Stimulated activated CD8-positive, alpha-beta memory T cell treated with anti-CD3 and anti-CD28 coated beads, Interleukin-2, amount 100 ng/mL, for 48 hours (primary cell): ENCODE results near the gene CERK.

ENCODE experiments used
- DNase-seq, 2 donors: peaks; one replicate each; pipeline ENCODE4 v3.0.0-alpha.2; 2020; ENCODE audit warnings: low read depth in 2 of 2

Gene CERK

GRCh38 chr22:46662226-46662625, 75.8 kb downstream of the CERK start:
- no peak for DNase-seq

GRCh38 chr22:46661221-46661851, 76.7 kb downstream of the CERK start:
- DNase-seq: no peak

GRCh38 chr22:46660604-46661201, 77.3 kb downstream of the CERK start:
- no peak for DNase-seq

- no peak for DNase-seq
Measured at GRCh38 chr22:46659791-46660186, 78.3 kb downstream of the CERK start.

- no peak for DNase-seq
Measured at GRCh38 chr22:46659059-46659790, 78.8 kb downstream of the CERK start.

DNA sequence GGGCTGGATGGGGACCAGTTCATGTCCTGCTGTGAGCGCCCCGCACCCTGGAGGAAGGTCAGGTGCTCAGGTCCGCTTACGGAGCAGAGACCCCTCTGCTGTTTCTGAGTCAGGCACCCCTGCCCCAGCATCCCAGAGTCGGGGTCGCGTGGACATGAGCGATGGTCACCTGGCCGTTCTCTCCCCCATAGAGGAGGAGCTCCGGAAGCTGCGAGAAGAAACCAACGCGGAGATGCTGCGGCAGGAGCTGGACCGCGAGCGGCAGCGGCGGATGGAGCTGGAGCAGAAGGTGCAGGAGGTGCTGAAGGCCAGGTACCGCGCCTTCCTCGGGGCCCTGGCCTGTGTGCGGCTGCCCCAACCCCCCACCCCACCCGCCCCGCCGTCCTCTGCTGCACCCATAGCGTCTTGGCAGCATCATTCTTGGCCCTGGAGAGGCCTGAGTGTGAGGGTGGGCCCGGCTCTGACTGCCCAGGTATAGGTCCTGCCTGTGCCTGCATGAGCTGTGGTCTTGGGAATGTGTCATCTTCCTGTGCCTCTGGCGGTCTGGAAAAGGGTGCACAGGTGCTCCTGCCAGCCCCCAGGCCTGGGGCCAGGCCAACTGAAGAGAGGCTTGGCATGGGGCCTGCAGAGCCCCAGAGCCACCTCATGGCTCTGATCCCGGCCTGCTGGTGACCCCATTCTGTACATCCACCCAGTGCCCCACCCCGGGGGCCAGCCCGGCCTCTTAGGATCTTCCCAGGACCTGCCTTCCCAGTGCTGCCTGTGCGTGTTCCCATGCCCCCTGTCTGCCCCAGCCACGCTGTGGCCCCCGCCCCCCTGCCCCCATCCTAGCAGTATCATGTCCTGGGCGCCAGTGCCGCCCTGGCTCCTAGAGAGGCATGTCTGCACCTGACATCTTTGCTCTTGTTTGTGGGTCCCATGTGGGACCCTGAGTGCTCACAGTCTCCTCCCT, 79.8 kb downstream of the CERK start:
- DNase-seq: no peak

DNA sequence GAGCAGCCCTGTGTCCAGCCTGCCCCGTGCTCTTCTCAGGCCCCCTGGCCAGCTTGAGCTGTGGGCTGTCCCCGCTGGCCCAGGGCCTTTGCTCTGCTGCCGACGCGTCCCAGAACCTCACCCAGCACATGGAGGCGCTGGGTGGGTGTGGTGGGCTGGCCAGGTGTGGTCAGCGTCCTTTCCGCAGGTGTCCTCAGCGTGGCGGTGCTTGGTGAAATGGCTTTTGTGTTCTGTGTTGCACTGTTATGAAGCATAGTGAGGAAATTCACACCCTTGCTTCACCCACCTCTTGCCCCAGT, 80.4 kb downstream of the CERK start:
- no peak for DNase-seq

DNA sequence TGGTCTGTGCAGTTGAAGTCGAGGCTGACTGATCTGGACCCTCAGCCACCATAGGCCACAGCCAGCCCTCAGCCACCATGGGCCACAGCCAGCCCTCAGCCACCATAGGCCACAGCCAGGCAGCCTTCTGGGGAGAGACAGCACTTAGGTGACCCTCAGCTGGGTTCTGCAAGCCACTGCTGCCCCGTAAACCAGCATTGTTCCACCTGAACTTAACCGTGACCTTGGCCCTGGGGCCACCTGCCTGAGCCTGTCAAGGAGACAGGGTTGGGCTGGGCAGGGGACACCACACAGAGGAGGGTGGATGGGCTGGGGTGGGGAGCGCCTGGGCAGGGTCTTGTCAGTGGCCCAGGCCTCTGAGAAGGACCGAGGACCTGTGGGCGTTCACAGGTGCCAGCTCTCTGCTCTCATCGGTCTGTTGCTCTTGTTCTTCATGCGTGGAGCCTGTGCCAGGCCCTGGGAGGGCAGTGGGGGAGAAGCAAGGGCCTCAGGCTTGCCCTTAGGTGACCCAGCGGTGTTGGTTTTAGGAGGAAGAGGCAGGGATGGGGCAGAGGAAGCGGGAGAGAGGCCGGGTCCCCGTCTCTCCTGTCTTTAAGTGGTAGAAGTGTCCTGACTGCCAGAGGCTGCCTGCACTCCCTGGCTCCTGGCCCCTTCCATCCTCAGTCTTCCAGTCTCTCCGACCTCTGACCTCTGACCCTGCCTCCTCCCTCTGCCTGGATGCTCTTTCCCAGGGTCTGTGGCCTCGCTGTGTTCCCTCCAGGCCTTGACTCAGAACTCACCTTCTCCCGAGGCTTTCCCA, 81.0 kb downstream of the CERK start:
- no peak for DNase-seq

- no peak for DNase-seq
Measured at GRCh38 chr22:46655861-46656608, 82.0 kb downstream of the CERK start.

DNA sequence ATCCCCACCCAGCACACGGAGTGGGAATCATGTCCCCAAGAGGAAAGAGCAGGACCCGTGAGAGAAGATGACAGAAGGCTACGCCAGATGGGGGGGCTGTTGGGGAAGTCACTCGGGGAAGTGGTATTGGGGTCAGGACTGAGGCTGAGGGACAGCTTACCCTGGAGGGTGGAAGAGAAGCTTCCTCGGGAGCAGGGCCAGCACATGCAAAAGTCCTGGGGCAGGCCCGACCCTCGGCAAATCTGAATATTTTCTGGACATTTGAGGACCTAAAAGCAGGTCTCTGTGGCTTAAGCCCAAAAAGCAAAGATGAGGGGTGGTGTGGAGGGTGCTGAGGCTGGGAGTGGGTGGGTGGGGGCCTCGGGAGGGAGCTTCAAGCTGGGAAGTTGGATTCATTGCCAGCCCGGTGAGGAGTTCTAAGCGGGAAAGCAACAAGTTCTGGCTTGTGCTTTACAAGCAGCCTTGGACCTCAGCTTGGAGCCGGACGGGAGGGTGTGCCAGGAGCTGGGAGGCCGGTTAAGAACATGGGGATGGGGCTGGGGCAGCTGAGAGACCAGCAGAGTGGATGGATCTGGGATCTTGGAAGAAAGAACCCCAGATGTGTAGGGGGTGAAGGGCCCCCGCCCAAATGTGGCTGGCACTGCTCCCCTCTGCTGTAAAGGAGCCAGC, 83.0 kb downstream of the CERK start:
- no peak for DNase-seq

- no peak for DNase-seq
Measured at GRCh38 chr22:46654426-46654825, 83.6 kb downstream of the CERK start.

GRCh38 chr22:46653596-46653995, 84.5 kb downstream of the CERK start:
- peak; percentile 24 to 41 for DNase-seq

- no peak for DNase-seq
Measured at GRCh38 chr22:46652847-46653331, 85.2 kb downstream of the CERK start.

GRCh38 chr22:46652081-46652846, 85.8 kb downstream of the CERK start:
- DNase-seq: no peak

DNA sequence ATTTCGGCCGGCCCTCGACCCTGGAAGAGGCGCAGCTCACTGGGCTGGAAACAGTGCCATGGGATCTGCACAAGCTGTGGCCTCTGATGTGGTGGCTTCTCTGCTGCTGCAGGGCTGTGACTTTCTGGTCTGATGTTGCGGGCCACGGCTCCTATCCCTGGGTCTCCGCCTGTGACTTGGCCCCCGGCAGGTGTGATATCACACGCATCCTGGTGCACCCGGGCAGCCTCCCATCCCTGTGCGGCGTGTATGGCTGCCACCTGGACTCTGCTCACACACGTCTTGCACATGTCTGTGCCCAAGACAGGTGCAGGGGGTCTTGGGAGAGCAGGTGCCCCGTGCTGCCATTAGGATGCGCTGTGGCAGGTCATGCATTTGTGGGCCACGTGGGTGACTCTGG, 86.7 kb downstream of the CERK start:
- DNase-seq: no peak

- no peak for DNase-seq
Measured at GRCh38 chr22:46650078-46650810, 87.8 kb downstream of the CERK start.

DNA sequence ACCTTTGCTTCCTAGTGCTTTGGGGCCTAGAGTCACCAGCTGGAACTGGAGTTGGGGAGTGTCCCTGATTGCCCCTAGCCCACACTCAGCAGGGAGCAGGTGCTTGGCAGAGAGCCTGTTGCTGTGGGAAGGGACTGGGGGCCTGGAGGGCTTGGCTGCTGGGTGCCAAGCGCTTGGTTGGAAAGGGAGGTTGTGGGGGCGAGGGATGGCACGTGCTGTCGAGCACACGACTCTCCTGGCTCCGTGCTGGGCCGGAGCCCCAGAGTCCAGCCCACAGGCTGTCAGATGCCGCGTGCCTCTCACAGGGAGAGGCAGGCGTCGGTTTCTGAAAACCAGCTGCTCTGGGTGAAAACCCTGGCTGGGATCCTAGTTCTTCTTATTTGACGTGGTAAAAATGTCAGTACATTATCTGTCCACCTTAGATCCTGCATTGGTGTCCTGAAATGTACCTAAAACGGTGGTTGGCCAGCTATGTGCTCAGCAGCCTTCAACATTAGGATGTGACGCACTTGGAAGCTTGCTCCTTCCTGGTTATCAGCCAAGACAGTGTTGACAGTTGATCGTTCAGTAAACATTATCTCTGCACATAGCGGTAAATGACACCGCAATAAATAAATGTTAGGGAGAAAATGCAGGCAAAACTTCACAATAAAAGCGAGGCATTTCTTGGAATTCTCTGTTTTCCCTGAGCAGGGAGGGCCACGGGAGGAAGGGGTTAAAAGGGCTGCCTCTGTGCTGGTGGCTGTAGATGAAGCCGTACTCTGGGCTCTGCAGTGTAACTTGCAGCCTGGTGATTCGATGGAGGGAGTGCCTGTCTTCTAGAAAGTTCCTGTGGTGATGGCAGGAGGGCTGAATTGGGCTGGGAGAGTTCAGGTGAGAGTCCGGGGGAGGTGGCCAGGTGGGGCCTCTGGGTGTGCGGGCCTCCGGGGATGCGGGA, 88.6 kb downstream of the CERK start:
- DNase-seq: no peak
